OCI-LY7 (cell line): ENCODE measurements around the gene SLC2A4RG. TPM values are rescaled to one million over a fixed set of nuclear protein-coding genes. Genes with fewer than 3 reads are reported as not detected.

Experiments
- BruUV-seq: library from RNA; stranded (reverse); fragments of 400-500 nt; replicated peaks from 2 replicates; lab custom pipeline; 2021; lab: Mats Ljungman, UMichigan
- CTCF ChIA-PET: fragments of 300-600 bp; sonication (Branson Sonifier 250); formaldehyde crosslinking; loops from one replicate; lab custom pipeline; 2022; ENCODE audit warnings: antibody characterized with exemption; ENCODE audit not compliant: unreplicated experiment; lab: Charles Lee
- POLR2A ChIA-PET: fragments of 300-600 bp; sonication (Branson Sonifier 250); formaldehyde crosslinking; loops from one replicate; lab custom pipeline; 2022; ENCODE audit warnings: antibody characterized with exemption; lab: Charles Lee
- DNase-seq: peaks from one replicate; pipeline ENCODE4 v3.0.0-alpha.2; 2015; ENCODE audit warnings: low spot score
- H2AFZ ChIP-seq: fragments of 200-600 bp; sonication (generic), shearing (Covaris generic); 2 replicates; pipeline ENCODE4 v1.6.1; 2014; ENCODE audit warnings: mild to moderate bottlenecking, antibody characterized with exemption, low read length, moderate library complexity
- H3K27ac ChIP-seq: fragments of 200-600 bp; sonication (generic); 2 replicates; pipeline ENCODE4 v1.5.1; 2014; ENCODE audit warnings: mixed run types, low read depth, mild to moderate bottlenecking, moderate library complexity, low read length, inconsistent platforms; ENCODE audit not compliant: poor library complexity, severe bottlenecking
- H3K36me3 ChIP-seq: fragments of 200-600 bp; sonication (generic); 2 replicates; pipeline ENCODE4 v1.6.1; 2014; ENCODE audit warnings: mild to moderate bottlenecking, antibody characterized with exemption, low read length, moderate library complexity, mixed read lengths; ENCODE audit not compliant: insufficient read depth
- H3K4me1 ChIP-seq: fragments of 200-600 bp; sonication (generic); 2 replicates; pipeline ENCODE4 v1.5.1; 2014; ENCODE audit warnings: mild to moderate bottlenecking, low read length; ENCODE audit not compliant: insufficient read depth, poor library complexity, severe bottlenecking
- H3K4me2 ChIP-seq: fragments of 200-600 bp; sonication (generic); 2 replicates; pipeline ENCODE4 v1.6.1; 2014; ENCODE audit warnings: mild to moderate bottlenecking, low read length
- H3K4me3 ChIP-seq: fragments of 200-600 bp; sonication (generic); 2 replicates; pipeline ENCODE4 v1.5.1; 2014; ENCODE audit warnings: mild to moderate bottlenecking, low read depth, low read length; ENCODE audit not compliant: poor library complexity, severe bottlenecking
- H3K79me2 ChIP-seq: fragments of 200-600 bp; sonication (generic); 2 replicates; pipeline ENCODE4 v1.6.1; 2016; ENCODE audit warnings: low read depth, mild to moderate bottlenecking, low read length, moderate library complexity, mixed read lengths; ENCODE audit not compliant: insufficient read depth
- H3K9me2 ChIP-seq: fragments of 200-600 bp; sonication (generic); 2 replicates; pipeline ENCODE4 v1.6.1; 2016; ENCODE audit warnings: mild to moderate bottlenecking, low read length, mixed read lengths; ENCODE audit not compliant: insufficient read depth
- H3K9me3 ChIP-seq: fragments of 200-600 bp; sonication (generic); 2 replicates; pipeline ENCODE4 v1.6.1; 2014; ENCODE audit warnings: mild to moderate bottlenecking, mixed run types, low read length, mixed read lengths
- H4K20me1 ChIP-seq: fragments of 200-600 bp; sonication (generic); 2 replicates; pipeline ENCODE4 v1.6.1; 2014; ENCODE audit warnings: mild to moderate bottlenecking, antibody characterized with exemption, low read length, moderate library complexity, mixed read lengths; ENCODE audit not compliant: insufficient read depth
- CTCF ChIP-seq: fragments of 200-600 bp; sonication (generic); conservative IDR thresholded peaks from 2 replicates; pipeline ENCODE4 v1.5.1; 2014; ENCODE audit warnings: mild to moderate bottlenecking, antibody characterized with exemption, low read length, moderate library complexity, mixed read lengths
- EZH2phosphoT487 ChIP-seq: fragments of 200-600 bp; sonication (generic); IDR thresholded peaks from 2 replicates; pipeline ENCODE4 v1.6.1; 2018; ENCODE audit warnings: low read depth, borderline replicate concordance, mild to moderate bottlenecking, mixed run types, antibody characterized with exemption, low read length, moderate library complexity, mixed read lengths
- intact Hi-C: fragments of 100-400 bp; cut with micrococcal nuclease; formaldehyde crosslinking; loops from one replicate; pipeline ENCODE4 v1.10.0; 2022; ENCODE audit not compliant: unreplicated experiment
- total RNA-seq, 2 experiments: library from RNA; depleted of rRNA in 1 of 2; stranded (reverse); fragments of >200 nt in 1 of 2; shearing (Covaris generic) in 1 of 2; gene quantifications; 2 replicates each; pipeline ENCODE4 v1.2.3, GENCODE V29; 2014 to 2022

Gene SLC2A4RG
- total RNA-seq, 2 experiments from 2014 or later: 77.9 to 113 TPM

- intact Hi-C loops: no loop called here
- H3K79me2 ChIP-seq: no peaks in the 10 kb centered on the region
- no peaks in the 10 kb centered on the region for H3K9me2 ChIP-seq
- no peaks in the 10 kb centered on the region for H4K20me1 ChIP-seq
- ChIA-PET CTCF (interaction anchor here (0.5 kb wide), 1 partner anchor 32 kb away, joined by 4 read pairs; no protein-coding TSS in a partner anchor), POLR2A (interaction anchor here (1.0 kb wide), 1 partner anchor 170 kb away, joined by 4 read pairs; no protein-coding TSS in a partner anchor)
- H3K4me2 ChIP-seq: no peak overlapping the region
- H3K36me3 ChIP-seq: peaks cover 26% of the 10 kb centered on the region
- no peak overlapping the region for H3K27ac ChIP-seq
- no TSS peak for BruUV-seq
- H2AFZ ChIP-seq: no peak overlapping the region
- no peak for DNase-seq
- H3K4me1 ChIP-seq: peaks cover 1% of the 10 kb centered on the region
- no peak overlapping the region for H3K4me3 ChIP-seq
- no peaks in the 10 kb centered on the region for H3K9me3 ChIP-seq
- TF ChIP-seq EZH2phosphoT487 (no peak), CTCF (no peak)
Observed at GRCh38 chr20:63693733-63694583, 45.6 kb upstream of the SLC2A4RG start.

GRCh38 chr20:63694584-63695423, 44.8 kb upstream of the SLC2A4RG start:
- H2AFZ ChIP-seq: no peak overlapping the region
- no peak overlapping the region for H3K4me3 ChIP-seq
- no peak for DNase-seq
- no peaks in the 10 kb centered on the region for H3K9me3 ChIP-seq
- peaks cover 9% of the 10 kb centered on the region for H3K4me1 ChIP-seq
- TF ChIP-seq EZH2phosphoT487 (no peak), CTCF (no peak)
- H4K20me1 ChIP-seq: no peaks in the 10 kb centered on the region
- CTCF ChIA-PET: interaction anchor here (0.5 kb wide), 1 partner anchor 31 kb away, joined by 4 read pairs; no protein-coding TSS in a partner anchor
- BruUV-seq: no TSS peak
- H3K4me2 ChIP-seq: no peak overlapping the region
- H3K36me3 ChIP-seq: peaks cover 29% of the 10 kb centered on the region
- intact Hi-C loops: no loop called here
- POLR2A ChIA-PET: interaction anchor here (1.0 kb wide), 1 partner anchor 169 kb away, joined by 4 read pairs; no protein-coding TSS in a partner anchor
- H3K27ac ChIP-seq: no peak overlapping the region
- no peaks in the 10 kb centered on the region for H3K9me2 ChIP-seq
- H3K79me2 ChIP-seq: no peaks in the 10 kb centered on the region
